ENCODE measurements around the gene SLC35E1.
"Not testable (repeated sequence)": the region's sequence is repeated elsewhere in the genome, so short reads cannot be mapped to it uniquely, and the experiment has no call there.

SLC35E1 gene

DNA sequence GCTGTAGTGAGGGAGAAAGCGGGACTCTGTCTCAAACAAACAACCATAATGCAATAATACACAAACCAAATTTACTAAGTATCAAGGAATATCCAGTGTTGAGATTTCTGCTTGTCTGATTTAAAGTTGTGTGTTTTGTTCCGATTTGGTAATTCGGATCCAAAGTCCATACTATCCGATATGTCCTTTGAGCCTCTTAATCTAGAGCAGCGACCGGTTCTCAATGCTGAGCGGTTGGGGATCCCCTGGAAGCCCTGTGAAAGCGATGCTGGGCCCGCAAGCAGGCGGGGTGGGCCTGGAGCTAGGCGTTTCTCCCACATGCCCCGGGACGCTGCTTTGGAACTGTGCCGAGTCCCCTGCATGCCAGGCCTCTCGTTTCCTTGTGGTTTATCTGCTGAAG, 55.8 kb downstream of the SLC35E1 start:
- Histone ChIP-seq H3K27me3 (ENCODE audit: insufficient read depth, poor library complexity, severe bottlenecking) (no peaks in the 10 kb centered on the region), H3K27ac (replicated peaks) (no peak overlapping the region), H3K4me3 (replicated peaks; ENCODE audit: insufficient read depth, low read length) (no peak overlapping the region)
- TF ChIP-seq REST (IDR thresholded peaks at IDR 0.05; ENCODE audit: insufficient replicate concordance, low read depth) (no peak), GABPA (IDR thresholded peaks at IDR 0.05; ENCODE audit: low read depth) (no peak), SPI1 (IDR thresholded peaks at IDR 0.05; ENCODE audit: borderline replicate concordance, low read depth) (no peak), POLR2AphosphoS5 (IDR thresholded peaks at IDR 0.05; ENCODE audit: low read depth) (no peak)
- TF ChIP-seq, protein P1, sequence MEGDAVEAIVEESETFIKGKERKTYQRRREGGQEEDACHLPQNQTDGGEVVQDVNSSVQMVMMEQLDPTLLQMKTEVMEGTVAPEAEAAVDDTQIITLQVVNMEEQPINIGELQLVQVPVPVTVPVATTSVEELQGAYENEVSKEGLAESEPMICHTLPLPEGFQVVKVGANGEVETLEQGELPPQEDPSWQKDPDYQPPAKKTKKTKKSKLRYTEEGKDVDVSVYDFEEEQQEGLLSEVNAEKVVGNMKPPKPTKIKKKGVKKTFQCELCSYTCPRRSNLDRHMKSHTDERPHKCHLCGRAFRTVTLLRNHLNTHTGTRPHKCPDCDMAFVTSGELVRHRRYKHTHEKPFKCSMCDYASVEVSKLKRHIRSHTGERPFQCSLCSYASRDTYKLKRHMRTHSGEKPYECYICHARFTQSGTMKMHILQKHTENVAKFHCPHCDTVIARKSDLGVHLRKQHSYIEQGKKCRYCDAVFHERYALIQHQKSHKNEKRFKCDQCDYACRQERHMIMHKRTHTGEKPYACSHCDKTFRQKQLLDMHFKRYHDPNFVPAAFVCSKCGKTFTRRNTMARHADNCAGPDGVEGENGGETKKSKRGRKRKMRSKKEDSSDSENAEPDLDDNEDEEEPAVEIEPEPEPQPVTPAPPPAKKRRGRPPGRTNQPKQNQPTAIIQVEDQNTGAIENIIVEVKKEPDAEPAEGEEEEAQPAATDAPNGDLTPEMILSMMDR (IDR thresholded peaks at IDR 0.05; ENCODE audit: insufficient read depth, low read length), result no peak
- no peak for DNase-seq (ENCODE audit: low read depth in 1 of 2, low spot score in 1 of 2)

DNA sequence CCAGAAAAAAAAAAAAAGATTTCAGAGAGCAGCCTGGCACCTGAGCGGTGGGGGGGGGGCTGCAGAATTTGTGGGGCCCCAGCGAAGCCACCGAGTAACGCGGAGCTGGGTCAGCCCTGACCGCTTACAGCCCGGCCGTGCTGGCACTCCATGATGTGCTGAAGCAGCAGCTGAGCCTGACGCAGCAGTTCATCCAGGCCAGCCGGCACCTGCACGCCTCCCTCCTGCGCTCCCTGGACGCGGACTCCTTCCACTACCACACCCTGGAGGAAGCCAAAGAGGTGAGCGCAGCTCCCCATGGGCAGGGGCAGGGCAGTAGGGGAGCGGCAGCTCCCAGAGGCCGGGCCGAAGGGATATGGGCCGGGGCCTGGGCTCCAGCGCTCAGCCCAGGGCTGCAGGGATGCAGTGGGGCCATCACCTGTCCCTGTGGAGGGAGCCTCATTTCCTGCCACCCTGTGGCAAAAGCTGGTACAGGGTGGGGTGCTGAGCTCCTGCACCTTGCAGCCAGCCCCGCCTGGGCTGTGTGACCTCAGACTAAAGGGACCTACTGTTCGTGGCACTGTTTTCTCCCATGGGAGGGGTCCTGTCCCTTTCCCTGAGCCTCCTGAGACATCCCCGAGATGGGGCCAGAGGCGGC, 57.7 kb downstream of the SLC35E1 start:
- Histone ChIP-seq H3K27ac (replicated peaks) (no peak overlapping the region), H3K27me3 (ENCODE audit: insufficient read depth, poor library complexity, severe bottlenecking) (no peaks in the 10 kb centered on the region), H3K4me3 (replicated peaks; ENCODE audit: insufficient read depth, low read length) (no peak overlapping the region)
- no peak for TF ChIP-seq REST (IDR thresholded peaks at IDR 0.05; ENCODE audit: insufficient replicate concordance, low read depth)
- TF ChIP-seq SPI1 (IDR thresholded peaks at IDR 0.05; ENCODE audit: borderline replicate concordance, low read depth), result no peak
- TF ChIP-seq, protein P1 (IDR thresholded peaks at IDR 0.05; ENCODE audit: insufficient read depth, low read length), result no peak
- TF ChIP-seq POLR2AphosphoS5 (IDR thresholded peaks at IDR 0.05; ENCODE audit: low read depth), result no peak
- no peak for TF ChIP-seq GABPA (IDR thresholded peaks at IDR 0.05; ENCODE audit: low read depth)
- no peak for DNase-seq (ENCODE audit: low read depth in 1 of 2, low spot score in 1 of 2)

GRCh38 chr19:16512611-16513010, 59.6 kb downstream of the SLC35E1 start:
- not testable (repeated sequence) for H3K27me3 ChIP-seq (ENCODE audit: insufficient read depth, poor library complexity, severe bottlenecking); H3K27ac ChIP-seq (replicated peaks); H3K4me3 ChIP-seq (replicated peaks; ENCODE audit: insufficient read depth, low read length); DNase-seq (ENCODE audit: low read depth in 1 of 2, low spot score in 1 of 2)

GRCh38 chr19:16509141-16510061, 62.8 kb downstream of the SLC35E1 start:
- H3K4me3 ChIP-seq (replicated peaks; ENCODE audit: insufficient read depth, low read length), result no peak overlapping the region
- TF ChIP-seq, protein P1 (IDR thresholded peaks at IDR 0.05; ENCODE audit: insufficient read depth, low read length), result no peak
- TF ChIP-seq POLR2AphosphoS5 (IDR thresholded peaks at IDR 0.05; ENCODE audit: low read depth) (no peak), GABPA (IDR thresholded peaks at IDR 0.05; ENCODE audit: low read depth) (no peak), REST (IDR thresholded peaks at IDR 0.05; ENCODE audit: insufficient replicate concordance, low read depth) (no peak), SPI1 (IDR thresholded peaks at IDR 0.05; ENCODE audit: borderline replicate concordance, low read depth) (no peak)
- H3K27ac ChIP-seq (replicated peaks), result no peak overlapping the region
- DNase-seq (ENCODE audit: low read depth in 1 of 2, low spot score in 1 of 2), result no peak
- H3K27me3 ChIP-seq (ENCODE audit: insufficient read depth, poor library complexity, severe bottlenecking), result no peaks in the 10 kb centered on the region
